ENCODE results near the gene ZNF264. TPM values are rescaled to one million over a fixed set of nuclear protein-coding genes. Genes with fewer than 3 reads are reported as not detected.
A peak's percentile ranks its signal among the peaks of the same experiment; 100 is the strongest.
"Not testable (repeated sequence)": the region's sequence is repeated elsewhere in the genome, so short reads cannot be mapped to it uniquely, and the experiment has no call there.

The ZNF264 gene
- total and polyA plus RNA-seq, 4 donors, result 11.7 to 53.1 (median 22.4) TPM

- H3K9me3 ChIP-seq (ENCODE audit: control insufficient read depth, insufficient read depth, low read length), result no peaks in the 10 kb centered on the region
- H3K4me1 ChIP-seq (ENCODE audit: control insufficient read depth, insufficient read depth, low read length), result peaks cover 16% of the 10 kb centered on the region
- peaks cover 34% of the 10 kb centered on the region for H3K36me3 ChIP-seq (ENCODE audit: control insufficient read depth, insufficient read depth, low read length)
- no peak overlapping the region for H3K27ac ChIP-seq (ENCODE audit: low read depth, low read length)
- H3K4me3 ChIP-seq (ENCODE audit: low read depth, low read length), result no peak overlapping the region
- no peaks in the 10 kb centered on the region for H3K27me3 ChIP-seq (ENCODE audit: control insufficient read depth, insufficient read depth, low read length)
- 71% methylated on average over 2 of the region's 5 CpGs for WGBS (ENCODE audit: insufficient coverage)
- DNase-seq (ENCODE audit: low read depth in 4 of 6, low spot score in 6 of 6), result no peak
These were observed 1.7 kb downstream of the ZNF264 start for GRCh38 chr19:57192993-57193392.

- not testable (repeated sequence) for H3K27ac ChIP-seq (ENCODE audit: low read depth, low read length); H3K4me1 ChIP-seq (ENCODE audit: control insufficient read depth, insufficient read depth, low read length); H3K9me3 ChIP-seq (ENCODE audit: control insufficient read depth, insufficient read depth, low read length); H3K4me3 ChIP-seq (ENCODE audit: low read depth, low read length); H3K27me3 ChIP-seq (ENCODE audit: control insufficient read depth, insufficient read depth, low read length)
- peak in 1 of 6 donors; percentile 2 for DNase-seq (ENCODE audit: low read depth in 4 of 6, low spot score in 6 of 6)
- 86% methylated on average over 5 of the region's 6 CpGs for WGBS (ENCODE audit: insufficient coverage)
- peaks cover 56% of the 10 kb centered on the region for H3K36me3 ChIP-seq (ENCODE audit: control insufficient read depth, insufficient read depth, low read length)
These were observed 6.6 kb downstream of the ZNF264 start for GRCh38 chr19:57197874-57198273.

- Histone ChIP-seq H3K27me3 (ENCODE audit: control insufficient read depth, insufficient read depth, low read length) (no peaks in the 10 kb centered on the region), H3K36me3 (ENCODE audit: control insufficient read depth, insufficient read depth, low read length) (peaks cover 47% of the 10 kb centered on the region), H3K27ac (ENCODE audit: low read depth, low read length) (no peak overlapping the region), H3K4me1 (ENCODE audit: control insufficient read depth, insufficient read depth, low read length) (no peaks in the 10 kb centered on the region), H3K4me3 (ENCODE audit: low read depth, low read length) (no peak overlapping the region), H3K9me3 (ENCODE audit: control insufficient read depth, insufficient read depth, low read length) (no peaks in the 10 kb centered on the region)
- no peak for DNase-seq (ENCODE audit: low read depth in 4 of 6, low spot score in 6 of 6)
- no CpG with 5 or more reads among the region's 5 CpGs for WGBS (ENCODE audit: insufficient coverage)
These were observed 10.9 kb downstream of the ZNF264 start for GRCh38 chr19:57202160-57202559.

- Histone ChIP-seq H3K4me1 (ENCODE audit: control insufficient read depth, insufficient read depth, low read length) (no peaks in the 10 kb centered on the region), H3K36me3 (ENCODE audit: control insufficient read depth, insufficient read depth, low read length) (peaks cover 50% of the 10 kb centered on the region), H3K27me3 (ENCODE audit: control insufficient read depth, insufficient read depth, low read length) (no peaks in the 10 kb centered on the region), H3K4me3 (ENCODE audit: low read depth, low read length) (no peak overlapping the region), H3K27ac (ENCODE audit: low read depth, low read length) (no peak overlapping the region), H3K9me3 (ENCODE audit: control insufficient read depth, insufficient read depth, low read length) (no peaks in the 10 kb centered on the region)
- 93% methylated on average over 4 of the region's 4 CpGs for WGBS (ENCODE audit: insufficient coverage)
- no peak for DNase-seq (ENCODE audit: low read depth in 4 of 6, low spot score in 6 of 6)
These were observed 19.1 kb downstream of the ZNF264 start for GRCh38 chr19:57210381-57210780.

- DNase-seq (ENCODE audit: low read depth in 4 of 6, low spot score in 6 of 6), result no peak
- H3K4me1 ChIP-seq (ENCODE audit: control insufficient read depth, insufficient read depth, low read length), result peaks cover 4% of the 10 kb centered on the region
- no peak overlapping the region for H3K27ac ChIP-seq (ENCODE audit: low read depth, low read length)
- H3K36me3 ChIP-seq (ENCODE audit: control insufficient read depth, insufficient read depth, low read length), result peaks cover 40% of the 10 kb centered on the region
- H3K27me3 ChIP-seq (ENCODE audit: control insufficient read depth, insufficient read depth, low read length), result no peaks in the 10 kb centered on the region
- H3K4me3 ChIP-seq (ENCODE audit: low read depth, low read length), result no peak overlapping the region
- no peaks in the 10 kb centered on the region for H3K9me3 ChIP-seq (ENCODE audit: control insufficient read depth, insufficient read depth, low read length)
- WGBS (ENCODE audit: insufficient coverage), result 92% methylated on average over 2 of the region's 7 CpGs
These were observed 20.8 kb downstream of the ZNF264 start for GRCh38 chr19:57212109-57212508.

GRCh38 chr19:57227502-57227901 lies 36.2 kb downstream of the ZNF264 start:
- no peaks in the 10 kb centered on the region for H3K27me3 ChIP-seq (ENCODE audit: control insufficient read depth, insufficient read depth, low read length)
- WGBS (ENCODE audit: insufficient coverage), result 86% methylated on average over 5 of the region's 5 CpGs
- no peak for DNase-seq (ENCODE audit: low read depth in 4 of 6, low spot score in 6 of 6)
- no peaks in the 10 kb centered on the region for H3K9me3 ChIP-seq (ENCODE audit: control insufficient read depth, insufficient read depth, low read length)
- H3K36me3 ChIP-seq (ENCODE audit: control insufficient read depth, insufficient read depth, low read length), result peaks cover 6% of the 10 kb centered on the region
- H3K4me1 ChIP-seq (ENCODE audit: control insufficient read depth, insufficient read depth, low read length), result peaks cover 5% of the 10 kb centered on the region
- no peak overlapping the region for H3K27ac ChIP-seq (ENCODE audit: low read depth, low read length)
- H3K4me3 ChIP-seq (ENCODE audit: low read depth, low read length), result no peak overlapping the region

GRCh38 chr19:57231686-57232085 lies 40.4 kb downstream of the ZNF264 start:
- no peaks in the 10 kb centered on the region for H3K27me3 ChIP-seq (ENCODE audit: control insufficient read depth, insufficient read depth, low read length)
- H3K4me3 ChIP-seq (ENCODE audit: low read depth, low read length), result no peak overlapping the region
- no peaks in the 10 kb centered on the region for H3K9me3 ChIP-seq (ENCODE audit: control insufficient read depth, insufficient read depth, low read length)
- no peak for DNase-seq (ENCODE audit: low read depth in 4 of 6, low spot score in 6 of 6)
- no peak overlapping the region for H3K27ac ChIP-seq (ENCODE audit: low read depth, low read length)
- H3K4me1 ChIP-seq (ENCODE audit: control insufficient read depth, insufficient read depth, low read length), result peaks cover 5% of the 10 kb centered on the region
- peaks cover 6% of the 10 kb centered on the region for H3K36me3 ChIP-seq (ENCODE audit: control insufficient read depth, insufficient read depth, low read length)
- WGBS (ENCODE audit: insufficient coverage), result 61% methylated on average over 5 of the region's 9 CpGs

- H3K9me3 ChIP-seq (ENCODE audit: control insufficient read depth, insufficient read depth, low read length), result no peaks in the 10 kb centered on the region
- peaks cover 6% of the 10 kb centered on the region for H3K36me3 ChIP-seq (ENCODE audit: control insufficient read depth, insufficient read depth, low read length)
- H3K27ac ChIP-seq (ENCODE audit: low read depth, low read length), result no peak overlapping the region
- no CpG with 5 or more reads among the region's 1 CpG for WGBS (ENCODE audit: insufficient coverage)
- H3K27me3 ChIP-seq (ENCODE audit: control insufficient read depth, insufficient read depth, low read length), result no peaks in the 10 kb centered on the region
- DNase-seq (ENCODE audit: low read depth in 4 of 6, low spot score in 6 of 6), result no peak
- H3K4me1 ChIP-seq (ENCODE audit: control insufficient read depth, insufficient read depth, low read length), result peaks cover 5% of the 10 kb centered on the region
- no peak overlapping the region for H3K4me3 ChIP-seq (ENCODE audit: low read depth, low read length)
These were observed 41.9 kb downstream of the ZNF264 start for GRCh38 chr19:57233207-57233606.

- Histone ChIP-seq H3K9me3 (ENCODE audit: control insufficient read depth, insufficient read depth, low read length) (no peaks in the 10 kb centered on the region), H3K4me3 (ENCODE audit: low read depth, low read length) (peak overlapping the region; percentile 85), H3K36me3 (ENCODE audit: control insufficient read depth, insufficient read depth, low read length) (peaks cover 13% of the 10 kb centered on the region), H3K27ac (ENCODE audit: low read depth, low read length) (peak overlapping the region; percentile 86), H3K4me1 (ENCODE audit: control insufficient read depth, insufficient read depth, low read length) (peaks cover 17% of the 10 kb centered on the region), H3K27me3 (ENCODE audit: control insufficient read depth, insufficient read depth, low read length) (no peaks in the 10 kb centered on the region)
- no peak for DNase-seq (ENCODE audit: low read depth in 4 of 6, low spot score in 6 of 6)
- 16% methylated on average over 12 of the region's 12 CpGs for WGBS (ENCODE audit: insufficient coverage)
These were observed 48.6 kb downstream of the ZNF264 start for GRCh38 chr19:57239982-57240310.

- Histone ChIP-seq H3K4me3 (ENCODE audit: low read depth, low read length) (peak within 1 kb of the TSS; percentile 85), H3K27me3 (ENCODE audit: control insufficient read depth, insufficient read depth, low read length) (no peaks in the 10 kb centered on the region), H3K9me3 (ENCODE audit: control insufficient read depth, insufficient read depth, low read length) (no peaks in the 10 kb centered on the region), H3K36me3 (ENCODE audit: control insufficient read depth, insufficient read depth, low read length) (peaks cover 17% of the 10 kb centered on the region), H3K27ac (ENCODE audit: low read depth, low read length) (peak within 1 kb of the TSS; percentile 86), H3K4me1 (ENCODE audit: control insufficient read depth, insufficient read depth, low read length) (peaks cover 17% of the 10 kb centered on the region)
- WGBS (ENCODE audit: insufficient coverage), result under 1% methylated on average over 58 of the region's 61 CpGs
- peak; percentile 89 to 99 (median 96) for DNase-seq (ENCODE audit: low read depth in 4 of 6, low spot score in 6 of 6)
These were observed 49.2 kb downstream of the ZNF264 start, which contains the start of gene ZNF805 for GRCh38 chr19:57240311-57241090. Gene ZNF805 (plus strand): TSS chr19:57240632. CDS start chr19:57240892, 260 bp downstream.
